OCI-LY1 (cell line): ENCODE measurements around the gene WWC2.

Source experiments
- CTCF ChIP-seq: fragments of 200-600 bp; sonication (generic), shearing (Covaris generic); IDR thresholded peaks from 2 replicates; pipeline ENCODE4 v1.5.1; 2017; ENCODE audit warnings: mild to moderate bottlenecking, antibody characterized with exemption, low read length, moderate library complexity, mixed read lengths
- EZH2 ChIP-seq: fragments of 200-600 bp; sonication (generic), shearing (Covaris generic); IDR thresholded peaks from 2 replicates; pipeline ENCODE4 v1.8.0; 2017; ENCODE audit warnings: borderline replicate concordance, mixed run types, mild to moderate bottlenecking, antibody characterized with exemption, low read length, moderate library complexity, mixed read lengths

- TF ChIP-seq CTCF (no peak), EZH2 (no peak)
These were observed 196.7 kb downstream of the WWC2 start for GRCh38 chr4:183295711-183296110.
